HepG2 (cell line): ENCODE measurements around the gene CSNK1D. TPM values are rescaled to one million over a fixed set of nuclear protein-coding genes. Genes with fewer than 3 reads are reported as not detected.
A peak's percentile ranks its signal among the peaks of the same experiment; 100 is the strongest.

ENCODE experiments used
- HES4 ChIP-seq: sonication (generic); formaldehyde crosslinking; IDR thresholded peaks from 2 replicates; pipeline ENCODE4 v1.9.0; 2021; ENCODE audit warnings: mild to moderate bottlenecking, missing genetic modification reagents, borderline replicate concordance
- HOXA9 ChIP-seq: sonication (generic); formaldehyde crosslinking; IDR thresholded peaks from 2 replicates; pipeline ENCODE4 v1.8.1; 2022; ENCODE audit warnings: missing genetic modification reagents, mild to moderate bottlenecking, moderate library complexity, borderline replicate concordance
- IRF2 ChIP-seq: IDR thresholded peaks from 2 replicates; pipeline ENCODE4 v1.6.1; 2018; ENCODE audit warnings: missing genetic modification reagents, missing compliant biosample characterization
- JARID2 ChIP-seq: sonication (generic); formaldehyde crosslinking; IDR thresholded peaks from 2 replicates; pipeline ENCODE4 v1.8.1; 2023; ENCODE audit warnings: missing genetic modification reagents, inconsistent platforms; ENCODE audit not compliant: insufficient replicate concordance
- MXI1 ChIP-seq: IDR thresholded peaks from 3 replicates; pipeline ENCODE4 v1.6.1; 2012; ENCODE audit warnings: low read depth, low read length, inconsistent platforms, borderline replicate concordance
- NR1H2 ChIP-seq: sonication (generic); formaldehyde crosslinking; IDR thresholded peaks from 2 replicates; pipeline ENCODE4 v1.8.1; 2022; ENCODE audit warnings: low read depth, missing genetic modification reagents, borderline replicate concordance
- NR2C2 ChIP-seq: sonication (generic); formaldehyde crosslinking; IDR thresholded peaks from 2 replicates; pipeline ENCODE4 v1.4.0; 2020; ENCODE audit warnings: missing genetic modification reagents, mild to moderate bottlenecking, moderate library complexity, borderline replicate concordance
- POLR2A ChIP-seq, 2 experiments: IDR thresholded peaks; 2 replicates each; pipeline ENCODE4 v1.6.1; 2011; ENCODE audit warnings: low read depth in 2 of 2, low read length in 2 of 2, mild to moderate bottlenecking in 1 of 2, moderate library complexity in 1 of 2; ENCODE audit not compliant: insufficient read depth in 1 of 2
- RBM22 ChIP-seq: fragments of 200-400 bp; formaldehyde crosslinking; optimal IDR thresholded peaks from 2 replicates; pipeline ENCODE3; 2017; ENCODE audit warnings: mild to moderate bottlenecking, low read length, moderate library complexity
- SNAPC2 ChIP-seq: sonication (generic); formaldehyde crosslinking; IDR thresholded peaks from 2 replicates; pipeline ENCODE4 v1.8.1; 2022; ENCODE audit warnings: mild to moderate bottlenecking, missing genetic modification reagents
- ZBTB1 ChIP-seq: sonication (generic); formaldehyde crosslinking; IDR thresholded peaks from 2 replicates; pipeline ENCODE4 v1.4.0; 2020; ENCODE audit warnings: missing genetic modification reagents, borderline replicate concordance
- polyA plus RNA-seq, 8 experiments: library from polyadenylated mRNA; depleted of rRNA in 3 of 8; stranded (reverse) in 7 of 8; unstranded in 1 of 8; fragments of >200 nt; fragmentation: Illumina TruSeq in 4 of 8; extraction: Trizol in 4 of 8; gene quantifications; 2 replicates each; pipeline versions ENCODE4 v1.2.1 to v1.2.3, GENCODE V29; 2011 to 2016; ENCODE audit warnings: low read depth in 4 of 8, missing spikeins in 1 of 8, mixed read lengths in 1 of 8; ENCODE audit not compliant: insufficient read depth in 1 of 8
- total RNA-seq, 5 experiments: library from RNA; depleted of rRNA; stranded (reverse); fragments of >200 nt; fragmentation: Illumina TruSeq; extraction: Trizol; gene quantifications; 2 replicates each; pipeline ENCODE4 v1.2.3, GENCODE V29; 2016; ENCODE audit warnings: low read depth in 1 of 5
- TF ChIP-seq, protein P1 (sequence below): IDR thresholded peaks from 2 replicates; pipeline ENCODE4 v1.6.1; 2016
- TF ChIP-seq, protein P2 (sequence below): sonication (generic); formaldehyde crosslinking; IDR thresholded peaks from 2 replicates; pipeline ENCODE4 v1.4.0; 2020; ENCODE audit warnings: missing genetic modification reagents
- TF ChIP-seq, protein P3 (sequence below): sonication (generic); formaldehyde crosslinking; IDR thresholded peaks from 2 replicates; pipeline ENCODE4 v1.8.1; 2023; ENCODE audit warnings: mild to moderate bottlenecking, missing genetic modification reagents
- TF ChIP-seq, protein P4 (sequence below): sonication (generic); formaldehyde crosslinking; IDR thresholded peaks from 2 replicates; pipeline ENCODE4 v1.4.0; 2020; ENCODE audit warnings: missing genetic modification reagents
- TF ChIP-seq, protein P5 (sequence below): sonication (generic); formaldehyde crosslinking; IDR thresholded peaks from 2 replicates; pipeline ENCODE4 v1.4.0; 2020; ENCODE audit warnings: missing genetic modification reagents, borderline replicate concordance

CSNK1D gene
- total and polyA plus RNA-seq, 2 of the 13 experiments (the other 11 are each of a cell fraction or from before 2014, with no cell fraction given): 31.5 to 128 TPM

DNA sequence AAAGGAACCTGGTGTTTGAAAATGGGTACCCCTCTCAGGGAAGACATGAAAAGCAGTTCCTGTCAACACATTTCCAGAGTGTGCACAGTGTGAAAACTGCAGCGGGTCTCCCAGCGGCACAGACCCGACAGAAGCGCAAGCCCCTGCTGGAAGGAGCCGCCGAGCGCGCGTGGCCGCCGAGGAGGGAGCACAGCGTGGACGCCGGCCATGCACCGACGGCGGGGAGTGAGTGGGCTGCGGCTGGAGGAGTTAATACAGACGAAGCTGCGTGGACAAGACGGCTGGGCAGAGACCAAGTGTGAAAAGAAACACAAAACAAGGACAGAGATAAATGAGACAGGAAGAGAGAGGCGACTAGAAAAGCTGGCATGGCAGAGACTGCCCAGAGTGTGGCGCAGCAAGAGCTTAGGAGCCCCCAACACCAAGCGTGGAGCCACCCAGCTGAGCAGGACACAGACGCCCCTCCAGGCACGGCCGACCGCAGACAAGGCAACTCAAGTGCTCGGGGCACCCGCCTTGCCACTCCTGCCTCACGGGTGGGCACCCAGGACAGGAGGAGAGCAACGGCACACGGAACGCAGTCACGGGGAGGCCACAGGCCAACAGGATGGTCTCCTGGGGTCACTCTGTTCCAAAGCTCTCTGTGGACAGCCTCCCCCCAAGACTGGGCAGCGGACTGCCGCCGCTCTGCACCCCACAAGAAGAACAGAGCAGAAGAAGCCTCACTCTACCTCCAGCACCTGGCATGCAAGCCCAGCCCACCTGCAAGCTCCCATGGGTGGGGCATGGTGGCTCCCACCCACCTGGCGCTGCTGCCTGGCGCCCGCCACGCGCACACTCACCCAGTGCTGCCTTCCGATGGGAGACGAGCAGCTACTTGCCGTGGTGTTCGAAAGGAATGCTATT, 28.1 kb downstream of the CSNK1D start (continued):
- TF ChIP-seq, protein P1, sequence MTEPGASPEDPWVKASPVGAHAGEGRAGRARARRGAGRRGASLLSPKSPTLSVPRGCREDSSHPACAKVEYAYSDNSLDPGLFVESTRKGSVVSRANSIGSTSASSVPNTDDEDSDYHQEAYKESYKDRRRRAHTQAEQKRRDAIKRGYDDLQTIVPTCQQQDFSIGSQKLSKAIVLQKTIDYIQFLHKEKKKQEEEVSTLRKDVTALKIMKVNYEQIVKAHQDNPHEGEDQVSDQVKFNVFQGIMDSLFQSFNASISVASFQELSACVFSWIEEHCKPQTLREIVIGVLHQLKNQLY (CRISPR knock-in tag): no peak
- 0 out of 2 replicates have a peak, but pooled peaks have one; percentile 37 for TF ChIP-seq SNAPC2 (CRISPR knock-in tag)
- TF ChIP-seq POLR2A (IDR thresholded peaks at IDR 0.05; ENCODE audit: insufficient read depth in 1 of 2, low read depth in 2 of 2, low read length in 2 of 2): no peak; a peak in 1 of 4 replicates
- TF ChIP-seq, protein P2, sequence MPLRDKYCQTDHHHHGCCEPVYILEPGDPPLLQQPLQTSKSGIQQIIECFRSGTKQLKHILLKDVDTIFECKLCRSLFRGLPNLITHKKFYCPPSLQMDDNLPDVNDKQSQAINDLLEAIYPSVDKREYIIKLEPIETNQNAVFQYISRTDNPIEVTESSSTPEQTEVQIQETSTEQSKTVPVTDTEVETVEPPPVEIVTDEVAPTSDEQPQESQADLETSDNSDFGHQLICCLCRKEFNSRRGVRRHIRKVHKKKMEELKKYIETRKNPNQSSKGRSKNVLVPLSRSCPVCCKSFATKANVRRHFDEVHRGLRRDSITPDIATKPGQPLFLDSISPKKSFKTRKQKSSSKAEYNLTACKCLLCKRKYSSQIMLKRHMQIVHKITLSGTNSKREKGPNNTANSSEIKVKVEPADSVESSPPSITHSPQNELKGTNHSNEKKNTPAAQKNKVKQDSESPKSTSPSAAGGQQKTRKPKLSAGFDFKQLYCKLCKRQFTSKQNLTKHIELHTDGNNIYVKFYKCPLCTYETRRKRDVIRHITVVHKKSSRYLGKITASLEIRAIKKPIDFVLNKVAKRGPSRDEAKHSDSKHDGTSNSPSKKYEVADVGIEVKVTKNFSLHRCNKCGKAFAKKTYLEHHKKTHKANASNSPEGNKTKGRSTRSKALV (CRISPR knock-in tag): no peak
- no peak for TF ChIP-seq NR1H2 (CRISPR knock-in tag)
- TF ChIP-seq, protein P3, sequence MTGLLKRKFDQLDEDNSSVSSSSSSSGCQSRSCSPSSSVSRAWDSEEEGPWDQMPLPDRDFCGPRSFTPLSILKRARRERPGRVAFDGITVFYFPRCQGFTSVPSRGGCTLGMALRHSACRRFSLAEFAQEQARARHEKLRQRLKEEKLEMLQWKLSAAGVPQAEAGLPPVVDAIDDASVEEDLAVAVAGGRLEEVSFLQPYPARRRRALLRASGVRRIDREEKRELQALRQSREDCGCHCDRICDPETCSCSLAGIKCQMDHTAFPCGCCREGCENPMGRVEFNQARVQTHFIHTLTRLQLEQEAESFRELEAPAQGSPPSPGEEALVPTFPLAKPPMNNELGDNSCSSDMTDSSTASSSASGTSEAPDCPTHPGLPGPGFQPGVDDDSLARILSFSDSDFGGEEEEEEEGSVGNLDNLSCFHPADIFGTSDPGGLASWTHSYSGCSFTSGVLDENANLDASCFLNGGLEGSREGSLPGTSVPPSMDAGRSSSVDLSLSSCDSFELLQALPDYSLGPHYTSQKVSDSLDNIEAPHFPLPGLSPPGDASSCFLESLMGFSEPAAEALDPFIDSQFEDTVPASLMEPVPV (CRISPR knock-in tag): peak; percentile 57; the same call in 1 of the 2 replicates
- no peak for TF ChIP-seq NR2C2 (CRISPR knock-in tag)
- peak; percentile 30 for TF ChIP-seq RBM22
- TF ChIP-seq HES4 (CRISPR knock-in tag): 0 out of 2 replicates have a peak, but pooled peaks have one; percentile 18
- TF ChIP-seq, protein P4, sequence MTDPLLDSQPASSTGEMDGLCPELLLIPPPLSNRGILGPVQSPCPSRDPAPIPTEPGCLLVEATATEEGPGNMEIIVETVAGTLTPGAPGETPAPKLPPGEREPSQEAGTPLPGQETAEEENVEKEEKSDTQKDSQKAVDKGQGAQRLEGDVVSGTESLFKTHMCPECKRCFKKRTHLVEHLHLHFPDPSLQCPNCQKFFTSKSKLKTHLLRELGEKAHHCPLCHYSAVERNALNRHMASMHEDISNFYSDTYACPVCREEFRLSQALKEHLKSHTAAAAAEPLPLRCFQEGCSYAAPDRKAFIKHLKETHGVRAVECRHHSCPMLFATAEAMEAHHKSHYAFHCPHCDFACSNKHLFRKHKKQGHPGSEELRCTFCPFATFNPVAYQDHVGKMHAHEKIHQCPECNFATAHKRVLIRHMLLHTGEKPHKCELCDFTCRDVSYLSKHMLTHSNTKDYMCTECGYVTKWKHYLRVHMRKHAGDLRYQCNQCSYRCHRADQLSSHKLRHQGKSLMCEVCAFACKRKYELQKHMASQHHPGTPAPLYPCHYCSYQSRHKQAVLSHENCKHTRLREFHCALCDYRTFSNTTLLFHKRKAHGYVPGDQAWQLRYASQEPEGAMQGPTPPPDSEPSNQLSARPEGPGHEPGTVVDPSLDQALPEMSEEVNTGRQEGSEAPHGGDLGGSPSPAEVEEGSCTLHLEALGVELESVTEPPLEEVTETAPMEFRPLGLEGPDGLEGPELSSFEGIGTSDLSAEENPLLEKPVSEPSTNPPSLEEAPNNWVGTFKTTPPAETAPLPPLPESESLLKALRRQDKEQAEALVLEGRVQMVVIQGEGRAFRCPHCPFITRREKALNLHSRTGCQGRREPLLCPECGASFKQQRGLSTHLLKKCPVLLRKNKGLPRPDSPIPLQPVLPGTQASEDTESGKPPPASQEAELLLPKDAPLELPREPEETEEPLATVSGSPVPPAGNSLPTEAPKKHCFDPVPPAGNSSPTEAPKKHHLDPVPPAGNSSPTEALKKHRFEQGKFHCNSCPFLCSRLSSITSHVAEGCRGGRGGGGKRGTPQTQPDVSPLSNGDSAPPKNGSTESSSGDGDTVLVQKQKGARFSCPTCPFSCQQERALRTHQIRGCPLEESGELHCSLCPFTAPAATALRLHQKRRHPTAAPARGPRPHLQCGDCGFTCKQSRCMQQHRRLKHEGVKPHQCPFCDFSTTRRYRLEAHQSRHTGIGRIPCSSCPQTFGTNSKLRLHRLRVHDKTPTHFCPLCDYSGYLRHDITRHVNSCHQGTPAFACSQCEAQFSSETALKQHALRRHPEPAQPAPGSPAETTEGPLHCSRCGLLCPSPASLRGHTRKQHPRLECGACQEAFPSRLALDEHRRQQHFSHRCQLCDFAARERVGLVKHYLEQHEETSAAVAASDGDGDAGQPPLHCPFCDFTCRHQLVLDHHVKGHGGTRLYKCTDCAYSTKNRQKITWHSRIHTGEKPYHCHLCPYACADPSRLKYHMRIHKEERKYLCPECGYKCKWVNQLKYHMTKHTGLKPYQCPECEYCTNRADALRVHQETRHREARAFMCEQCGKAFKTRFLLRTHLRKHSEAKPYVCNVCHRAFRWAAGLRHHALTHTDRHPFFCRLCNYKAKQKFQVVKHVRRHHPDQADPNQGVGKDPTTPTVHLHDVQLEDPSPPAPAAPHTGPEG (CRISPR knock-in tag): no peak
- no peak for TF ChIP-seq JARID2
- TF ChIP-seq ZBTB1 (CRISPR knock-in tag): no peak
- TF ChIP-seq IRF2: 0 out of 2 replicates have a peak, but pooled peaks have one; percentile 30
- no peak for TF ChIP-seq HOXA9 (CRISPR knock-in tag)
- TF ChIP-seq MXI1: 0 out of 3 replicates have a peak, but pooled peaks have one; percentile 11
- TF ChIP-seq, protein P5, sequence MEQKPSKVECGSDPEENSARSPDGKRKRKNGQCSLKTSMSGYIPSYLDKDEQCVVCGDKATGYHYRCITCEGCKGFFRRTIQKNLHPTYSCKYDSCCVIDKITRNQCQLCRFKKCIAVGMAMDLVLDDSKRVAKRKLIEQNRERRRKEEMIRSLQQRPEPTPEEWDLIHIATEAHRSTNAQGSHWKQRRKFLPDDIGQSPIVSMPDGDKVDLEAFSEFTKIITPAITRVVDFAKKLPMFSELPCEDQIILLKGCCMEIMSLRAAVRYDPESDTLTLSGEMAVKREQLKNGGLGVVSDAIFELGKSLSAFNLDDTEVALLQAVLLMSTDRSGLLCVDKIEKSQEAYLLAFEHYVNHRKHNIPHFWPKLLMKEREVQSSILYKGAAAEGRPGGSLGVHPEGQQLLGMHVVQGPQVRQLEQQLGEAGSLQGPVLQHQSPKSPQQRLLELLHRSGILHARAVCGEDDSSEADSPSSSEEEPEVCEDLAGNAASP (CRISPR knock-in tag): no peak
